GM19395 (cell line): ENCODE results near the gene CDC7.

Source experiments
- ATAC-seq: cut with Tn5 transposase; IDR thresholded peaks from one replicate; pipeline ENCODE4 v1.9.1; 2021; ENCODE audit warnings: mild to moderate bottlenecking, moderate library complexity; ENCODE audit not compliant: unreplicated experiment

CDC7 gene

GRCh38 chr1:91546301-91546581 lies 45.6 kb downstream of the CDC7 start:
- no peak for ATAC-seq

GRCh38 chr1:91546876-91547275 lies 46.2 kb downstream of the CDC7 start:
- no peak for ATAC-seq

- no peak for ATAC-seq
Observed at GRCh38 chr1:91548376-91549040, 47.9 kb downstream of the CDC7 start.

GRCh38 chr1:91549041-91549735 lies 48.5 kb downstream of the CDC7 start:
- ATAC-seq = no peak

- ATAC-seq = no peak
Observed at GRCh38 chr1:91550961-91551360, 50.3 kb downstream of the CDC7 start.

- no peak for ATAC-seq
Observed at GRCh38 chr1:91552091-91552490, 51.4 kb downstream of the CDC7 start.

- ATAC-seq = no peak
Observed at GRCh38 chr1:91552596-91552995, 51.9 kb downstream of the CDC7 start.

- ATAC-seq = no peak
Observed at GRCh38 chr1:91553177-91553591, 52.5 kb downstream of the CDC7 start.

GRCh38 chr1:91555074-91555730 lies 54.6 kb downstream of the CDC7 start:
- no peak for ATAC-seq

GRCh38 chr1:91555821-91556531 lies 55.3 kb downstream of the CDC7 start:
- no peak for ATAC-seq

GRCh38 chr1:91556556-91556955 lies 55.9 kb downstream of the CDC7 start:
- no peak for ATAC-seq

GRCh38 chr1:91557039-91557690 lies 56.5 kb downstream of the CDC7 start:
- ATAC-seq = no peak

GRCh38 chr1:91557826-91558225 lies 57.2 kb downstream of the CDC7 start:
- ATAC-seq = no peak

GRCh38 chr1:91559046-91559750 lies 58.5 kb downstream of the CDC7 start:
- no peak for ATAC-seq

- no peak for ATAC-seq
Observed at GRCh38 chr1:91559838-91560565, 59.4 kb downstream of the CDC7 start.

GRCh38 chr1:91564888-91565701 lies 64.4 kb downstream of the CDC7 start:
- no peak for ATAC-seq

GRCh38 chr1:91567583-91567982 lies 66.9 kb downstream of the CDC7 start:
- no peak for ATAC-seq

GRCh38 chr1:91568261-91568660 lies 67.6 kb downstream of the CDC7 start:
- ATAC-seq = no peak
